Endothelial cell of umbilical vein (primary cell): ENCODE measurements around the gene MED16.

Experiments used
- CTCF ChIP-seq, 2 donors: IDR thresholded peaks; 1 replicate in 1 of 2; 2 replicates in 1 of 2; pipeline ENCODE4 v1.5.1; 2011; ENCODE audit warnings: low read length in 2 of 2, mild to moderate bottlenecking in 2 of 2, moderate library complexity in 2 of 2, control low read depth in 1 of 2, inconsistent platforms in 1 of 2, low read depth in 1 of 2; ENCODE audit not compliant: insufficient read depth in 1 of 2; ENCODE audit errors: extremely low read depth in 1 of 2
- EZH2 ChIP-seq: IDR thresholded peaks from 2 replicates; pipeline ENCODE4 v1.6.1; 2012; ENCODE audit warnings: borderline replicate concordance, low read depth, mild to moderate bottlenecking, moderate library complexity, low read length, inconsistent platforms; ENCODE audit not compliant: severe bottlenecking

- TF ChIP-seq CTCF (IDR thresholded peaks at IDR 0.05; ENCODE audit: extremely low read depth in 1 of 2, insufficient read depth in 1 of 2, low read depth in 1 of 2, low read length in 2 of 2) (no peak), EZH2 (no peak)
Measured at GRCh38 chr19:918481-919198, 25.7 kb upstream of the MED16 start.
